Fibroblast of skin of scalp (primary cell): ENCODE measurements around the gene SGCD.
A peak's percentile ranks its signal among the peaks of the same experiment; 100 is the strongest.
"Not testable (repeated sequence)": the region's sequence is repeated elsewhere in the genome, so short reads cannot be mapped to it uniquely, and the experiment has no call there.

Source experiments
- DNase-seq: peaks from one replicate; pipeline ENCODE4 v3.0.0-alpha.2; 2013

The SGCD gene

GRCh38 chr5:156641686-156642085, 314.7 kb downstream of the SGCD start:
- DNase-seq, result peak; percentile 68

- peak; percentile 70 for DNase-seq
Observed at GRCh38 chr5:156647034-156647451, 320.1 kb downstream of the SGCD start.

- no peak for DNase-seq
Observed at GRCh38 chr5:156654444-156654843, 327.5 kb downstream of the SGCD start.

- no peak for DNase-seq
Observed at GRCh38 chr5:156655732-156656131, 328.8 kb downstream of the SGCD start.

GRCh38 chr5:156664832-156665231, 337.9 kb downstream of the SGCD start:
- not testable (repeated sequence) for DNase-seq

GRCh38 chr5:156666686-156667085, 339.7 kb downstream of the SGCD start:
- not testable (repeated sequence) for DNase-seq

- DNase-seq, result no peak
Observed at GRCh38 chr5:156667616-156668015, 340.7 kb downstream of the SGCD start.

- DNase-seq, result no peak
Observed at GRCh38 chr5:156669416-156669815, 342.5 kb downstream of the SGCD start.

- DNase-seq, result no peak
Observed at GRCh38 chr5:156670615-156671014, 343.7 kb downstream of the SGCD start.

GRCh38 chr5:156675395-156675794, 348.4 kb downstream of the SGCD start:
- no peak for DNase-seq

GRCh38 chr5:156677963-156678362, 351.0 kb downstream of the SGCD start:
- DNase-seq, result no peak

- DNase-seq, result no peak
Observed at GRCh38 chr5:156678484-156678883, 351.5 kb downstream of the SGCD start.

GRCh38 chr5:156680831-156681230, 353.9 kb downstream of the SGCD start:
- DNase-seq, result no peak

- DNase-seq, result no peak
Observed at GRCh38 chr5:156681265-156681664, 354.3 kb downstream of the SGCD start.

GRCh38 chr5:156682971-156683370, 356.0 kb downstream of the SGCD start:
- no peak for DNase-seq

- DNase-seq, result no peak
Observed at GRCh38 chr5:156683509-156683908, 356.5 kb downstream of the SGCD start.

- no peak for DNase-seq
Observed at GRCh38 chr5:156684216-156684615, 357.3 kb downstream of the SGCD start.

- DNase-seq, result no peak
Observed at GRCh38 chr5:156685481-156685880, 358.5 kb downstream of the SGCD start.

GRCh38 chr5:156686380-156686779, 359.4 kb downstream of the SGCD start:
- no peak for DNase-seq

- DNase-seq, result no peak
Observed at GRCh38 chr5:156686796-156687195, 359.8 kb downstream of the SGCD start.

GRCh38 chr5:156687514-156687913, 360.6 kb downstream of the SGCD start:
- DNase-seq, result no peak

GRCh38 chr5:156691572-156691971, 364.6 kb downstream of the SGCD start:
- no peak for DNase-seq

- DNase-seq, result no peak
Observed at GRCh38 chr5:156693113-156693512, 366.1 kb downstream of the SGCD start.

GRCh38 chr5:156694598-156694997, 367.6 kb downstream of the SGCD start:
- peak; percentile 26 for DNase-seq

GRCh38 chr5:156695774-156696173, 368.8 kb downstream of the SGCD start:
- no peak for DNase-seq

GRCh38 chr5:156698323-156698722, 371.4 kb downstream of the SGCD start:
- DNase-seq, result no peak
